ENCODE results near the gene CTXN3.

Gene CTXN3

DNA sequence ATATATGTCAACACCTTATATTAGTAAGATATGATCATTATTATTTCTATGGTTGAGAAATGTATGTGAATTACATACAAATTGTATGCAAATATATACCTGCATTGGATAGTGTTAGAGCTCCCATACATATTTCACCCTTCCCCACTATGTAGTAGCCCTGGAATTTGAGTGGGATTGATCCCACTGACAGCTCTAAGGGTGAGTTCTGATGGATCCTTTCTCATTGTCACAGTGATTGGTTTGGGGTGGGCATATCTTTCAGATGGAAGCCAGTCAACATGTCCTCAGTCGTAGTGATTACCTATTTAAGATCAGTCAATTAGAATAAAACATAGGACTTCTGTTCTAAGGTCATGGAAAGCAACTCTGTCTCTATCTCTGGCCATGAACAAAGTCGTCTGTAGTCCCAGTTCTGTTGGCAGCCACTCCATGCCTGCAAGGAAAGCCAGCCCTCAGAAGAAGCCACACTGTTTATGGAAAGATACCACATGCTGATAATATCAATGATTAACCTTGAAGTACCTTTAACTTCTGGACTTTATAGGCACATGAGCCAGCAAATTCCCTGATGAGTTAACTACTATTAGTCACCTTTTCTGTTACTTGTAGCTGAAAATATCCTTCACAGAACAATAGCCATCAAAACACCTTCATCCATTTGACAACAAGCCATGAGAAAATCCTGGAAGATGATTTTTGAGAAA is 49.2 kb downstream of the CTXN3 start:
- DNase-seq (ENCODE audit: low read depth in 3 of 3) = no peak

DNA sequence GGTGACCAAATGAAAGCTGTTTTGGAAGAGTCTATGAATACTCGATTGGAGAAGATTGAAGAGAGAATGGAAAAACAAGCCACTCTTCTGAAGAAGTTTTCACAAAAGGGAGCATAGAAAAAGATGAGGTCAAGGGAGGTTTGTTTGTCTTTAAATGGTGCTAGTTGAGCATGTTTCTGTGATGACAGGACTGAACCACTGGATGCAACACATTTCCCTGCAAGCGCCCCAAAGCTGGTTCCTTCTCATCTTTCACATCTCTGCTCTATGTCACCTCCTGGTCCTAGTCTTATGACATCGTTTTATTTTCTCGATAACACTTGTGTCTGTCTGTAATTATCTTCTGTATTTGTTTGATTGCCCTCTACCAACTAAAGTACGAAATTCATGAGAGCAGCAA is 50.5 kb downstream of the CTXN3 start:
- DNase-seq (ENCODE audit: low read depth in 3 of 3) = no peak

DNA sequence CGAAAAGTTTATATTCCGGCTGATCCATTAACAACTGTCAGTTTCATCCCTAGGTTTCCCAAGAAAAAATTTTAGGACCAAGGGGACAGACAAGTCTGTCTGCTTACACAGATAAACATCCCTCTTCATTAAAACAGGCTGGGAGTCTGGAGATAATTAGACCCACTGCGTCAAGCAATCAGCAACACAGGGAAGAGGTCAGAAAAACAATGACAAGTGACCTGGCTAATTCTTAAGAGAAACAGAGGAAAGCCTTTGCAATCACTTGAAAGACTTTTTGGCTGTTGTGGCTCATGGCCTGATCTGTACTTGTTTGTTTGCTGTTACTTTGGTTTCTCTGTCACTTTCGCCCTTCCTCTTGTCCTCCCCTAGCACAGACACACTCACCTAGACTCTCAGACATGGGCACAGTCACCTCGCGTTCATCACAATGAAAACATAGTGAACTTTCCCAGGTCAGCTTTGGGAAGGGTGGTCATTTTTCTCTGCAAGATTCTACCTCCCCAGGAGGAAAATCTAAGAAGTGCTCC is 51.4 kb downstream of the CTXN3 start:
- no peak for DNase-seq (ENCODE audit: low read depth in 3 of 3)

DNA sequence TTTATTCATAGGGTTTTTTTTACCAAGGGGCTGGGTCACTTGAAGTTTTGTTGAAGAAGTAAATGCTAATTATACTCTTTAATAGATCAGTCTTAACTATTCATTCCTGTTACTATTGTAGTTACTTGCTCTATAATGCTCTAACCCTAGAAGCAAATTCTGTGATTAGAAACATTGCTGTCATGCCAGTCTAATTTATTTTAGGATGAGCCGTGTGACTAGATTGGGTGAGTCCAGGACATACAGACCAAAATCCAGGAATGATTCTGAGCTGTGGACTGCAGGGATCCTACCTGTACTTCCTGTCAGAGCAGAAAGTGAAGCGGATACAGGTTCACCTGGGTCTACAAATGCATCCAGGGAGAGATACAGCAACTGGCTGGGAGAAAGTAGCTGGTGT is 53.6 kb downstream of the CTXN3 start:
- DNase-seq (ENCODE audit: low read depth in 3 of 3) = no peak

DNA sequence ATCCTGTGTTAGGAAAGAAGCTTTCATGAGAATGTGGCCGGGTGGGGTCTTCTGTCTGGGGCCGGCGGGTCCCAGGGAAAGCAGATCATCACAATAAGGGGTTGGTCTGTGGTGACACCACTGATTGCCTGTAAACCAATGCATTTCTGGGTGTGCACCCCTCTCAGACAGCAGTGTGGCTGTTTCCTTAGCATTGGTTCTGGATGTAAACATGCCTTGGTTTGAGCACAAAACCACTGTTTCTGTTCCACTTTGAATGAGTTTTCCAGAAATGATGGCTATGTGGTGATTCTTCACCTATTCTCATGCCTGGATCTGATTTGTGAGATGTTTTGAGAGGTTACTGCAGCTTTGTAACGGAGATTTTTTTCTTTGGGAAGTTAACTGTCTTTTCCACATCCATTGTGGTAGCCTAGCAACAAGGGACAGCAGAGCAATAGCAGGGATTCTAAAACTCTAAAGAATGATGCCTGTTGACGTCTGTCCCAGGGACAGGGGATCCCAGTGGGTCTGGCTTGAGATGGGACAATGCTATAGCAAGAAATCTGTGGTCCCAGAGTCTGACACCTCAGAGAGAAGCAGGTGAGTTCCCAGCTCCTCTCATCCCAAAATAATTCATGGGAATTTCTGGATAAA is 54.2 kb downstream of the CTXN3 start, which contains the start of gene CCDC192:
Gene CCDC192, plus strand, starts transcription at position 466 of the 636 bp plus-strand sequence. Its CDS starts 55 bp downstream, at position 521.
- no peak for DNase-seq (ENCODE audit: low read depth in 3 of 3)

DNA sequence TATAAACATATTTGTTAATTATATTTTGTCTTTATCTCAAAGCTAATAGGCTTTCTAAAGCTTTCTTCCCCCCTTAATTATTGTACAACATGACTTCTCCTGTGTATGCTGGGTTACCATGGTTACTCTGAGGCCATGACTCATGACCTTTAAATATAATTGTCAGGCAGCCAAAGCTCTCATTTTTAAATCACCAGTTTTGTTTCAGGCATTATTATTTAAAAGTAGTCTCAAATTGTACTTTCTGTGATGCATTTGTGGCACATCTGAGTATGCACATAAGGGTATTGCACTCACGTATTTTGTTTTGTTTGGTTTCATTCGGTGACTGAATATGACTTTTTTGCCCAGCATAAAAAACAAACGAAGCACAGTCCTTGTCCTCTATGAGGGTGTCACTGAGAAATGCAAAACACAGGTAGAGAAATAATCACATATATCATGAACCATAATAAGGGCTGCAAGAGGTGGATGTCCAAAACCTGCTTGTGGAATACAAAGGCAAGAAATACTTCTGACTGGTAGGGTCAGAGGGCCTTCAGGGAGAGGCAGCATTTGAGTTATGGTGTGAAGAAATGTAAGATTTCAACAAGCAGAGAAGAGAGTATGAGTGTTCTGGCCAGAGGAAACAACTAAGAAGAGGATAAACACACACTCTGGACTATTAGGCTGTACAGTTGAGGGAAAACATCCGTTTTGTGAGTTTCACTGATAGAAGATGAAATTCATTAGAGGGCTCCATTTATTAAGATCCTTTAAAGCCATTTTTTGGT is 56.4 kb downstream of the CTXN3 start:
- no peak for DNase-seq (ENCODE audit: low read depth in 3 of 3)

DNA sequence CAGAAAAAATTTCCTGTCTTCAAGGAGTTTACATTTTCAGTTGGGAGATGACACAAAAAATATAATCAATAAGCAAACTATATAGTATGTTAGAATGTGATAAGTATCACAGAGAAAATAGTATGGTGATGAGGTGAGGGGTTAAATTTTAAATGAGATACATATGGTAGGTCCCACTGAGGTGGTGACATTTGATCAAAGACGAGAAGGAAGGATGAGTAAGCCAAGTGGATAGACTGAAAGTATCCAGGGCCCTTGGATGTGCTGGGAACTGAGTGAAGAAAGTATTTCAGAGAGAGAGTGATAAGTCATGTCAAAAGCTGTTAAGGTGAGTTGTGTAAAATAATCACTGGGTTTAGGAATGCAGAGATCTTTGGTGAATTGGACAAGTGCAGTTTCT is 57.8 kb downstream of the CTXN3 start:
- DNase-seq (ENCODE audit: low read depth in 3 of 3) = no peak

DNA sequence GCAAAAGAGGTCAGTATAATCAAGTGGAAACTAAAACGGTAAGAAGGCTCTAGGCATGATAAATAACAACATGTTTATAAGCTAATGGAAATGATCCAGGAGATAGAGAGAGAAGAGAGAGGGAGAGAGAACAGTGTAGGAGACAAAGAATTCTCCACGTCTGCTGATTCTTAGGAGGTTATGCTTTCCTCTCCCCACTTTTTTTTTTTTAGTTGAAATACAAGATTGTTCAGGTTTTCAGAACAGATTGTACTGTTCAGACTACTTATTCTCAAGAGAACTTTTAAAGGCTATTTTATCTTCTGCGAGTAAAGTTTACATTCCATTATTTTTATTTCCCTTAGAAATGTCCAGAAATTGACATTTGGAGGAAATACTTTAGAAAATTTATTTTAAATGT is 58.3 kb downstream of the CTXN3 start:
- no peak for DNase-seq (ENCODE audit: low read depth in 3 of 3)
